Stimulated activated CD4-positive, alpha-beta T cell treated with anti-CD3 and anti-CD28 coated beads, Interleukin-4, amount 100 ng/mL, for 1 hour (primary cell): ENCODE measurements around the gene POFUT1.
"Not testable (repeated sequence)": the region's sequence is repeated elsewhere in the genome, so short reads cannot be mapped to it uniquely, and the experiment has no call there.

Experiments
- DNase-seq: peaks from one replicate; pipeline ENCODE4 v3.0.0-alpha.2; 2020

Gene POFUT1

DNA sequence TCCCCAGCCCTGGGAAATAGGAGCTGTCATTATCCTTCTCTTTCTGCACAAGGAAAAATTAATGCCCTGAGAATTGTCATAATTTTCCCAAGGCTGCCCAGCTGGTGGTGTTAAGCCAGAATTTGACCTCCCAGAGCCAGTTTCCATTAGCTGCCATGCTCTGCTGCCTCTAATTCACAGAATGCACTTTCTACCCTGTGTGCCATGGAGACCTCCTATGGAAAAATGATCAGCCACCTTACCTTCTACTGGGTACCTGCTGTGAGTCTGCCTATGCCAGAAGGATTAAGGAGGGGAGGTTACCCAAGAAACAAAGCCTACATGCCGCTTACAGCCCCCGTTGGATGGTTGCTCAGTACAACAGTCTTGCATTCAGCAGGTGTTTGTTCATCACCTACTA is 29.1 kb downstream of the POFUT1 start:
- no peak for DNase-seq

DNA sequence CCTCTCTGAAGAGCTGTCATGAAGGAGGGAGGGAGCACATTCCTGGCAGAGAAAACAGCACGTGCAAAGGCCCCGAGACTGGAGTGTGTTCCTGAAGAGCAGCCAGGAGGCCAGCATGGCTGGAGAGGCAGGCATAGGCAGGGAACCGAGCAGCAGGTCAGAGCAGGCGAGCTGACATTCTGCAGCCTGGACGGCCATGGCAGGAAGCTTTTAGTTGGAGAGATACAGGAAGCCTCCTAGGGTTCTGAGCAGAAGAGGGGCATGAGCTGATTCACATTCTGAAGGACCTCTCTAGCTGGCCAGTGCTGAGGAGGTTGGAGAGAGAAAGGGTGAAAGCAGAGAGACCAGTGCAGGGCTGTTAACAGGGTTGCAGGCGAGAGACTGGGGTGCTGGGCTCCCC is 29.7 kb downstream of the POFUT1 start:
- no peak for DNase-seq

DNA sequence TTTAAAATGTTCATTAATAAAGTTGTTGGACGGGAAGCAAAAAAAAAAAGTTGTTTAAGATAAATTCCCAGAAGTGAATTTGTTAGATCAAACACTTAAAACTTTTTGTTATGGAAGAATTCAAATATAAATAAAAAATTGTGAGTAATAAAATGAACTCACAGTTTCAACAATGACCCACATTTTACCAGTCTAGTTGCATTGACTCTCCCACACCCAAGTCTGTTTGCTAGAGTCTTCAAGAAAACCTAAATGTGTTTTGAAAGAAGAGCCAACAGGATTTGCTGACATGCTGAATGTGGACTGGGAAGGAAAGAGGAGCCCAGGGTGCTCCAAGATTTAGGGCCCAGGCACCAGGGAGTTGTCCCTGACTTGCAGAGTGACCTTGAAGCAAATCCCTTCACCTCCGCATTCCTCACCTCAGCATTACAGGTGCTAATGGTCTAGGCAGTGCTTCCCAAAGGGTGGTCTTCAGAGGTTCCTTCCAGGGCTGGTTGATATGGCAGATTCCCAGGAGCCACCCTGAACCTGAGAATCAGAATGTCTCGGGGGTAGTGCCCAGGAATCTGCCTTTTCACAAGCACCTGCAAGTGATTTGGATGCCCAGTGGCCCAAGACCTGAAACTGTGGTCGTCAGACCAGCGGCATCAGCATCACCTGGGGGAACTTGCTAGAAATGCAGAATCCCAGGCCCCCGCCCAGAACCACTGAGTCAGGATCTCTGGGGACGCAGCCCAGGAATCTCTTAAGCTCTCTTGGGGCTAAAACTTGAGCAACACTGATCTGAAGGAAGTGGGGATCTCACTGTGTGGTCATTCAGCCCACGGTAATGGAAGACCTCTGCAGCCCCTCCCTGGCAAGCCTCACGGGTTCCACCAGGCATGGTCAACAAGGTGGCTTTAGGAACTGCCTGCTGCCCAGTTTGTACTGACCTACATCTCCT is 31.1 kb downstream of the POFUT1 start:
- DNase-seq: no peak

DNA sequence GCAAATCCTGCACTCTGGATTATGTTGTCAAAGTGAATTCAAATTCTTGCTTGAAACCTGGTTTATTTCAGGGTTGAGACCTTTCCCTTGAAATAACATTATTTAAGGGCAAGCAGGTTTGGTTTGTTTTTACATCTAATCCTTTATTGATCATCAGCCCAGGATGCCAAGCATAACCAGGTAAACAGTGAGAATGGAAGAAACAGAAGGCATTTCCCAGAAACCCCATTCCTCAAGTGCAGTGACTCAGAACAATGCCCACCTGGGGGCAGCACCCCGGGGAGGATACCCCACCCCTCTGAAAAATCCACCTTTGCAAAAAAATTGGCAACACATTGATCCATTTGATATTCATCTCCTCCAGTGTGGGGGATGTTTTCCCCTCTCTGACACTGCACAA is 32.5 kb downstream of the POFUT1 start:
- no peak for DNase-seq

DNA sequence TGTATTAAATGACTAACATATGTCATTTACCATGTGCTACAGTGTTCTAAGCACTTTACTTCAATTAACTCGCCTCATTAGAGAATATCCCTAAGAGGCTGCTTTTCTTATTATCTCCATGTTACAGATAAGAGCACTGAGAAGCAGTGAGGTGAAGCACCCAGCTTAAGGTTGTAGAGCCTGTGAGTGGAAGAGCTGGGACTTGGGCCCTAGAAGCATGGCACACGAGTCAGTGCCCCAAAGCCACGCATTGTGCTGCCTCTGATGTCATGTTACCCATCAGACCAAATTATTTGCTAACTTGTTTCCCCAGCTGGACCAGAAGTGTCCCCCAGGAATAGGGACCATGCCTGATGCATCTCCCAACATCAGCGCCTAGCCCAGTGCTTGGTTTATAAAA is 34.1 kb downstream of the POFUT1 start:
- DNase-seq: no peak

DNA sequence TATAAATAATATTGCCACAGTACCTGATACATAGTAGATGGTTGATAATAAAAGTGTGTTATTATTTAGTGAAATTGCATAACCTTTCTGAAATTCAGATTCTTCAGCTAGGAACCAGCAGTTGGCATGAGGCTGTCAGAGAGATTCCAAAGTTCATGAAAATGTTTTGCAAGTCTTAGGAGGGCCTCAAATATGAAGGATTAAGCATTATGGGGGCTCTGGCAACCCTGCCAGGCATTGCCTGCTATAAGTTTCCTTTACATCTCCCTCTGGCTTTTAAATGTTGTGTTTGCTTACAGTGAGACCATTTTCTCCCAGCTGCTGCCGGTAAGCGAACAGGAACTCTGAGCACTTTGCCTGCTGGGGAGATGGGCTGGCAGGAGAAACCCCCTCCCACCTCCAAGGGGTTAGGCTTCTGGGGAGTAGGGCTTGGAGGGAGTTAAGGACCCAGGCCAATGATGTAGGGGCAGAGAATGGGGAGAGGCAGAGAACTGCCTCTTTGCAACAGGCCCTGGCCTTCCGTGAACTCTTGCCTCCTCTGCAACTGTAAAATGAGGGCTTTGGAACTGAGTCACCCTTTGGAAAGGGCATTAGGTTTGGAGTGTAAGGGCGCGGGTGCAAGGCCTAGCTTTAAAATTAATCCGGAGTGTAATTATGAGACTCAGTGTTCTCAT is 36.6 kb downstream of the POFUT1 start:
- no peak for DNase-seq

DNA sequence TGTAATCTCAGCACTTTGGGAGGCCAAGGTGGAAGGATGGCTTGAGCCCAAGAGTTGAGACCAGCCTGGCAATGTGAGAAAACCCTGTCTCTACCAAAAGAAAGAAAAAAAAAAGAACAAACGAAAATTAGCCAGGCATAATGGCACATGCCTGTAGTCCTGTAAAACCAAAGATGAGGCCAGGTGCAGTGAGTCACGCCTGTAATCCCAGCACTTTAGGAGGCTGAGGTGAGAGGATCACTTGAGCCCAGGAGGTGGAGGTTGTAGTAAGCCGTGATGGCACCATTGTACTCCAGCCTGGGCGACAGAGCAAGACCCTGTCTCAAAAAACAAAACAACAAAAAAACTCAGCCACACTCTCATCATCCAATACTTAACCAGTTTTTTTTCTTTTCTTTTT is 37.3 kb downstream of the POFUT1 start:
- no peak for DNase-seq

DNA sequence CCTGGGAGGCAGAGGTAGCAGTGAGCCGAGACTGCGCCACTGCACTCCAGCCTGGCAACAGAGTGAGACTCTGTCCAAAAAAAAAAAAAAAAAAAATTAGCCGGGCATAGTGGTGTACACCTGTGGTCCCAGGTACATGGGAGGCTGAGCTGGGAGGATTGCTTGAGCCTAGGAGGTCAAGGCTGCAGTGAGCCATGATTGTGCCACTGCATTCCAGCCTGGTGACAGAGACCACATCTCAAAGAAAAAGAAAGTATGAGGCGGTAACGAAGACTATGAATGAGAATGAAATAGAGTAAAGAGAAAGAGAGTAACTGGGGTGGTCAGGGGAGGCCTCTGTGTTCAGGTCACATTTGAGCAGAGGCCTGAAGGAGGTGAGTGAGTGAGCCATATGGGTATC is 38.5 kb downstream of the POFUT1 start:
- DNase-seq: not testable (repeated sequence)

DNA sequence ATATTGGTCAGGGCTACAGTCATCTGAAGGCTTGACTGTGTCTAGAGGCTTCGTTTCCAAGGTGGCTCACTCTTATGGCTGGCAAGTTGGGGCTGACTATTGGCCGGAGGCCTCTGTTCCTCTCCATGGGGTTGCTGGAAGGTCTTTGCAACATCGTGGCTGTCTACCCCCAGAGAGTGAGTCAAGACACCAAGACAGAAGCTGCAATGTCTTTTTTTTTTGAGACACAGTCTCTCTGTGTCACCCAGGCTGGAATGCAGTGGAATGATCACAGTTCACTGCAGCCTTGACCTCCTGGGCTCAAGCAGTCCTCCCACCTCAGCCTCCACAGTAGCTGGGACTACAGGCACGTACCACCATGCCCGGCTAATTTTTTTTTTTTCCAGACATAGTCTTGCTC is 40.4 kb downstream of the POFUT1 start:
- DNase-seq: no peak

DNA sequence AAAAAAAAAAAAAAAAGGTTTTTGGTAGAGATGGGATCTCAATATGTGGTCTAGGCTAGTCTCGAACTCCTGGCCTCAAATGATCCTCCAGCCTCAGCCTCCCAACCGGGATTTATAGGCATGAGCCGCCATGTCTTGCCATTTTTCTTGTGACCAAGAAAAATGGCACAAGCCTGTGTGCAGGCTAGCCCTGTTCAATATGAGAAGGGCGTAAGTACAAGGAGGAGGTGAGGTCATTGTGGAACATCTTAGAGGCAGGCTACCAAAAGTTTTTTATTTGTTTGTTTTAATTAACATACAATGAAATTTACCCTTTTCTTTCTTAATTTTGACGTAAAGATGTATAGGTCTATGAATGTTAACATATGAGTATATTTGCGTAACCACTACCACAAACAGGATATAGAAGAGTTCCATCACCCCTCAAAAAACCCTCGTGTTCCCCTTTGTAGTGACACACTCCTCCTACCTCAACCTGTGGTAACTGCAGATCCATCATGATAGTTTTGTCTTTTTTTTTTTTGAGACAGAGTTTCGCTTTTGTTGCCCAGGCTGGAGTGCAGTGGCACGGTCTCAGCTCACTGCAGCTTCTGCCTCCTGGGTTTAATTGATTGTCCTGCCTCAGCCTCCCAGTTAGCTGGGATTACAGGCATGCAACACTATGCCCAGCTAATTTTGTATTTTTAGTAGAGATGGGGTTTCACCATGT is 41.5 kb downstream of the POFUT1 start:
- DNase-seq: no peak

DNA sequence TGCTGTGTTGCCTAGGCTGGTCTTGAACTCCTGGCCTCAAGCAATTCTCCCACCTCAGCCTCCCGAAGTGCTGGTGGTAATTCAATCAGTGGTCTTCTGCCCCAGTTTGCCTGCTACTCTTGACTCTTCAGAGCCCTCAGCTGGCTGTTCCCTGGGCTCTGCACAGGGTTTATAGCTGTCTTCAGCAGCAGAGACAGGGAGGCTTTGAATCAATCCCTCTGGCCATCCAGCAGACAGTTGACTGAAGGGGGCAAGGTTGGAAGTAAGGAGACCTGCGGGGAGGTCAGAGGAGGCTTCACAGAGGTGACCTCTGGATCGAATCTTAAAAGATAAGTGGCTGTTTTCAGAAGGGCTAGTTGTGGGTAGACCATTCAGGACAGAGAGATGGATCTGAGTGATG is 43.8 kb downstream of the POFUT1 start:
- DNase-seq: no peak

DNA sequence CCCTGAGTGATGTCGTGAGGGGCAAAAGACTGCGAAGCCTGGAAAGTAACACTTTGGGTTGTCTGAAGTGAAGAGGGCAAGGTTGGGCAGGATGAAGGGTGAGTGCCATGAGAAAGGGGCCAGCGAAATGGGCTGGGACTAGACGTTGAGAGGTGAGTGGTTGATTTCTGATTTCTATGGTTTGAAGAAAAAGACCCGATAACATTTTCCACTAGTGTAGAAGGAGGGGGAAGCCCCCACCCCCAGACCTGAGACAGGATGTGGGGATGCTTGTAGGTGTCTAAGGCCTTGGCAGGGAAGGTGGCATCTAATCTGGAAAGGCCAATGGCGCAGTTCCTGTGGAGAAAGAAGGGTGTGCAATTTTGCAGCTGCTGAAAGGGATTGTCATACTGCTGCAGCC is 44.5 kb downstream of the POFUT1 start:
- DNase-seq: peak; percentile 81

DNA sequence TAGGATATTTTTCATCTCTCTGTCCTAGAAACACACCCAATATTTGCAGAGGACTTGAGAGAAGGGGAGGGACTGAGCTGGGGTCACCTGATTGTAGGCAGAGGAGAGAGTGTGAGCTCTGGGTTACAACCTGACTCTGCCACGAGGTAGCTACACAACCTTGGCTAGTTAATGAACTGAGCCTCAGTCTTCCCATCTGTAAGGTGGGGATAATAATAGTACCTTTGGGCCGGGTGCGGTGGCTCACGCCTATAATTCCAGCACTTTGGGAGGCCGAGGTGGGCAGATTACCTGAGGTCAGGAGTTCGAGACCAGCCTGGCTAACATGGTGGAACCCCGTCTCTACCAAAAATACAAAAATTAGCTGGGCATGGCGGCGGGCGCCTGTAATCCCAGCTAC is 53.3 kb downstream of the POFUT1 start:
- DNase-seq: not testable (repeated sequence)

DNA sequence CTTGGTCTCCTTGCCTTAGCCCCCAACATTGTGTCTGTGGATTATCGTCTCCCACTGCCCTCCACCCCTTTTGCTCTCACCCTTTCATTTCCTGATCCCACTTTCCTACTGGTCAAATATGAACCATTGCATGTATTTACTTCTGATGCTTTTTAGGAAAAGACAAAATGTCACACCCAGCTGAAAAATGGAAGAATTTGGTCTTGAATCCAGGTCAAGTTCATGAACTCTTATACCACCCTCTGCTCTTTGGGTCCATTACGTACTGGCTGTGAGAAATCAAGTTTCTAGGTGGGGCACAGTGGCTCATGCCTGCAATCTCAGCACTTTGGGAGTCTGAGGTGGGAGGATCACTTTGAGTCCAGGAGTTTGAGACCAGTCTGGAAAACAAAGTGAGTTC is 54.0 kb downstream of the POFUT1 start:
- DNase-seq: no peak

DNA sequence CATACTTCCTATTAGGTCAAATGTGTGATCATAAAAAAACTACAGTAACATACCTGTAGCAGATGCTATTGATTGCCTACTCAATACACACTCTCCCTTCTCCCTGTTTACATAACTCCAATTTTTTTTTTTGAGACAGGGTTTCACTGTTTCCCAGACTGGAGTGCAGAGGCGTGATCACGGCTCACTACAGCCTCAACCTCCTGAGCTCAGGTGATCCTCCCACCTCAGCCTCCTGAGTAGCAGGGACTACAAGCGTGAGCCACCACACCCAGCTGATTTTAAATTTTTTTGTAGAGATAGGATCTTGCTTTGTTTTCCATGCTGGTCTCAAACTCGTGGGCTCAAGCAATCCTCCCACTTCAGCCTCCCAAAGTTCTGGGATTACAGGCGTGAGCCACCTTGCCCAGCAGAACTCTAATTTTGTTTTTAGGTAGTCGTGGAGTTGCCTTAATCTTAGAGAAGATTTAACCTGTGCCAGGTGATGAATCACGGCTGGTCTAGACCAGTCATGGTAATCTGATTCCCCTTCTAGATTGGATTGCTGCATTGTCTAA is 55.8 kb downstream of the POFUT1 start:
- no peak for DNase-seq

DNA sequence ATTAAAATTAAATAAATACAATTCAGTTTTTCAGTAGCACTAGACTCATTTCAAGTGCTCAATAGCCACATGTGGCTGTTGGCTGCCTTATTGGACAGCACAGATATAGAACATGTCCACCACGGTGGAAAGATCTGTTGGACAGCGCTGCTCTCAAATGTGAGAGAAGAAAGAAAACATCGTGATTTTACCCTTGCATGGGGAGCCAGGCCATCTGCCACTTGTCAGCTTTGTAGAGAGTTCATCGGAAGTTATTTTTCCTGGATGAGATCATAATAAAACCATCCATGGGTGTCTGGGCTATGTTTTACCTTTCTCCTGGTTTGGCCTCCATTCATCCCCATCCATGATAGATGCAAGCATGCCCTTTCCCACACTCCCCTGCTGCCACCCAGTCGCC is 63.9 kb downstream of the POFUT1 start:
- DNase-seq: no peak

DNA sequence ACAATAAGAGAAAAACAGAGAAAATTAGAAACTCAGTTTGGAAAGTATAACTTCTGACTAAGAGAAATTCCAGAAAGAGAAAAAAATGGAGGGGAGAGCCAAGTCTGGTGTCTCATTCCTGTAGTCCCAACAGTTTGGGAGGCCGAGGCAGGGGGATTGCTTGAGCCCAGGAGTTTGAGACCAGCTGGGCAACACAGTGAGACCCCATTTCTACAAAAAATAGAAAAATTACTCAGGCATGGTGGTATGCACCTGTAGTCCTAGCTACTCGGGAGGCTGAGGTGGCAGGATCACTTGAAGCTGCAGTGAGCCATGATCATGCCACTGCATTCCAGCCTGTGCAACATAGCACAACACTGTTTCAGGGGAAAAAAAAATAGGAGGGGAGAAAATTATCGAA is 66.7 kb downstream of the POFUT1 start:
- DNase-seq: no peak

DNA sequence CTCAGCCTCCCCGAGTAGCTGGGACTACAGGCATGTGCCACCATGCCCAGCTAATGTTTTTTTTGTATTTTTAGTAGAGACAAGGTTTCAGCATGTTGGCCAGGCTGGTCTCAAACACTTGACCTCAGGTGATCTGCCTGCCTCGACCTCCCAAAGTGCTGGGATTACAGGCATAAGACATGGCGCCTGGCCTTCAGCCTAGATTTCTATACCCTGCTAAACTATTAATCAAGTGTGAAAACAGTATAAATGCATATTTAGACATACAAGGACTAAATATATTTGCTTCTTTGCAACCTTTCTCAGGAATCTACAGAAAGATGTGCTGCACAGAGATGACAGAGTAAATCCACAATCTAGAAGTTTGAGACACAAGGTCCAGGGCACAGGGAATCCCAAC is 67.5 kb downstream of the POFUT1 start:
- DNase-seq: not testable (repeated sequence)

DNA sequence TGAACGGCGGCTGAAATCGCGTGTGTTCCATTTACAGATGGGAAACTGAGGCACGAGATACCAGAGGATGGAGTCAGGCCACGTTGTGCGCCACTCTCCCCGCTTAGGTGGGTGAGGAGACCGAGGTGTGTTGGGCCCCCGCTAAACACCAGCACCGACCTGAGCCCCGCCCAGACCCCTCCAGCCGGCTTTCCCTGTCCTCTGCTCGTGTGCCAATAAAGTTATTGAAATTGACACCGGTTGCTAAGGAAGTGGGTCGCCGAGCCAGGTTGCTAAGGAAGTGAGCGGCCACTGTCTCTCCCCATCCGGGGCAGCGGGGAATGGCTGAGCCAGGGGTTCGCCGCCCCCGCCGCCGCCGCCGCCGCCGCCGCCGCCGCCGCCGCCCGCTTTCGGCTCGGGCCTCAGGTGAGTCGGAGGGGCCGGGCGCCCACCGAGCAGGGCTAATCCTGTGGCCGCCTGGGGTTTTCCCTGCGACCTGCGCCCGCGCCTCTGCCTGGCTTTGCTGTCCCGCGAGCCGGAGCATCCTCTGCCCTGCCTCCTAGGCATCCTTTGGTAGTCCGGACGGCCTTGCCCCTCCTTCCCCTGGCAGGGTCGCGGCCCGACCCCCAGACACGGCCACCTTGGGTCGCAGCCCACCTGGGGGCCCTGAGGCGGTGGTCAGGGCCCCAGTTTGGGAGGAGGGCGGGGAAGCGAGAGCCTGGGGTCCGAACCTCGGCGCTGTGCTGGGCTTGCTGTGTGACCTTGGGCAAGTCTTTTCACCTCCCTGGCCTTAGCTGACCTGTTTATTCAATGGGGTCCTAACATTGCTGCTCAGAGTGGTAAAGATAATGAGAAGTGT is 69.9 kb downstream of the POFUT1 start, which contains the start of gene KIF3B:
TSS of gene KIF3B (plus strand) at position 291 of the 838 bp plus-strand sequence. CDS start 32,127 bp downstream, outside the sequence.
- peak; percentile 81 for DNase-seq

DNA sequence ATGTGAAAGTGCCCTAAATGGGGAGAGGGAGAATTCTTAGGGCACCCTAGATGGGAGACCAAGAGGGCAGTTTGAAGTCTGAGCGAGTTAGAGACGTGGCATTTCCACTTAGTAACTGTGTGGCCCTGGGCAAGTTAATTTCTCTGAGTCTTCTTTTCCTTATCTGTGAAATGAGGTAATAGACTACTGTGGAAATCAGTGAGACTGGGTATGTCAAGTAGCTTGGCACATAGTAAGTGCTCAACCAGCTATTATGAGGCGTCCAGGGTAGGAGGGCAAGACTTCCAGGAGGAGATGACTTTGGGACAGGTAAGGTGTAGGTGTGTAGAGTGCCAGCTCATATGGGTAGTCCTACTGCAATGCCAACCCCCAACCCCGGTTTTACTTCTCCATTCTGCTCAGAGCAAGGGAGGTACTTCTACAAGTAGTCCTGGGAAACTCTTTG is 70.5 kb downstream of the POFUT1 start:
- DNase-seq: peak; percentile 7

DNA sequence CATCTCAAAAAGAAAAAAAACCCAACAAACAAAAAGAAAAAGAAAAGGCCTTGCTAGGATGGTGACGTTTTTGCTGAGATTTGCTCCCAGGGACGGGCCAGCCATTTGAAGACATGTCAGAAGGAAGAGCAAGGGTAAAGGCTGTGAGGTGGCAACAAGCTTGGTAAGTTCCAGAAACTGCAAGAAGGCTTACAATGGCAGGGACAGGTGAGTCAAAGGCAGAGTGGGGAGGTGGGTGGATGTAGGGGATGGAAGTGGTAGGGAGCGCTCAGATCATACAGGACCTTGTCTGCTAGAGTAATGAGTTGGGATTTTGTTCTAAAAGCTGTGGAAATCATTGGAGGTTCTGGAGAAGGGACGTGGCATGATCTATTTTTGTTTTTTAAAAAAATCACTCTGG is 74.0 kb downstream of the POFUT1 start:
- no peak for DNase-seq

DNA sequence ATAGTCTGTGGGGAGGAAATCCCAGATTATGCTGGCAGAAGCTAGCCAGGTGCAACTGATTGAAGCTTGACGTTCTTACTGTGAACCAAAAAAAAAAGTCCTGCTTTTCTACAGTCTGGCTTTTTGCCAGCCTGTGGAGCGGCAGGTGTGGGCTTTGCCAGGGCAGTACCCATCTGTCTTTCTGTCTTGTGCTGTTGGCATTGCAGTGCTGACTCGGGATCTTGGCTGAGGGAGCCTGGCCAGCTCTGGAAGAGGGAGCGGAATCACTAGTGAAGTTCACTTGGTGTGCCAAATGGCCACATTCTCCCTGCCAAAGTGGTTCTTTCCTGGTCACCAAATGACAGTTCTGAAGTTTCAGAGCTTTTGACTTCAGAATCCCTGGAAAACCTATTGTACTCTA is 74.8 kb downstream of the POFUT1 start:
- DNase-seq: no peak
